Airway epithelial cell (primary cell): ENCODE results near the gene FAM13C. TPM values are rescaled to one million over a fixed set of nuclear protein-coding genes. Genes with fewer than 3 reads are reported as not detected.

Experiments used
- total RNA-seq: library from RNA; depleted of rRNA; stranded (reverse); fragments of >200 nt; gene quantifications from 2 replicates; pipeline ENCODE4 v1.2.3, GENCODE V29; 2015

The FAM13C gene
- 0.42 TPM in 1 of 2 replicates, not detected in the other for total RNA-seq

DNA sequence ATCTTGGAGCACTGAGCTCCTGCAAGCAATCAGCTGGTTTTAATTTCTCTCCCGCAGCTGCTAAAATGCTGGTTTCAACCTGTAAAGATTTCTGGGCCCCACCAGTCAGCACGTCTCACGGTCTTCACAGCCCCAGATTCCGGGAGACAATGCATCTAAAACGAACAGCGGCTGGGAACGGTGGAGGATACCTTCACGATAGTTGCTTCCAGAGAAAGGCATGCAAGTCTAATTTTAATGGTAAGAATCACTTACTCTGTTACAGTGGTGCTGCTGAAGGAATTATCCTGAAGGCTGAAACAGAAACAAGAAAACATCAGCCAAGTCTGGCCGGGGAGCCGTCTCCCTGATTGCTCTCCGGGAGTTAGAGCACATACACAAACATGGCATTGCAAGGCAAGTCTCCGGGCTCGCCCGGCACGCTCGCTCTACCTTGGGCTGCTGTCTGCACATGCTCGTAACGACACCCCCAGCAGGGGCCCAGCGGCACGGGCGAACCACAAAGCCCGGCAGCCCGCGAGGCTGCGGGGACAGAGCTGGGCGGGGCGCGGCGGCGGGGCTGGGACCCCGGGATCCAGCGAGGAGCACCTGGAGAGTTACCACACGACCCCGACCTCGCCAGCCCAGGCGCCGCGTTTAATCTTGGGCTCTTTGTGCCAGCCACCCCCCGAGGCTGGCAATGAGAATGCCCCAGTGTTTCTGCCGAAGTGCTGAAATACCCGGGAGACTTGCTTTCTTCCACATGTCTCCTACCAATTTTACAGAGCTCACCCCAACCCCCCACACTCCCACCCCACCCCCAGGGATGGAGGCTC is at the start of gene FAM13C:
FAM13C (minus strand) TSS at position 406 of the 815 bp plus-strand sequence; CDS start at position 317, 89 bp downstream.

Other genes starting within 250 kb of the FAM13C start
- gene PHYHIPL, start 185.9 kb downstream of the FAM13C start, total RNA-seq, result 0.07 TPM in 1 of 2 replicates, not detected in the other